HG02852 (cell line): Measurements from ENCODE around the gene C3orf70.
A peak's percentile ranks its signal among the peaks of the same experiment; 100 is the strongest.

Experiments
- ATAC-seq: cut with Tn5 transposase; IDR thresholded peaks from one replicate; pipeline ENCODE4 v1.9.1; 2021; ENCODE audit warnings: mild to moderate bottlenecking, moderate library complexity; ENCODE audit not compliant: unreplicated experiment

Gene C3orf70, protein sequence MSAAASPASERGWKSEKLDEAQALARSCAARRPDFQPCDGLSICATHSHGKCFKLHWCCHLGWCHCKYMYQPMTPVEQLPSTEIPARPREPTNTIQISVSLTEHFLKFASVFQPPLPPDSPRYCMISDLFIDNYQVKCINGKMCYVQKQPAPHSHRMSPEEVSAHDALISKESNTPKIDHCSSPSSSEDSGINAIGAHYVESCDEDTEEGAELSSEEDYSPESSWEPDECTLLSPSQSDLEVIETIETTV

GRCh38 chr3:185152410-185153170, at the start of gene C3orf70:
Gene C3orf70 (minus strand): TSS chr3:185153060. CDS start chr3:185152823, 237 bp downstream.
- ATAC-seq: no peak

GRCh38 chr3:185200639-185201038, 47.8 kb upstream of the C3orf70 start:
- no peak for ATAC-seq

GRCh38 chr3:185199671-185200070, 46.8 kb upstream of the C3orf70 start:
- no peak for ATAC-seq

GRCh38 chr3:185199206-185199605, 46.3 kb upstream of the C3orf70 start:
- ATAC-seq: no peak

GRCh38 chr3:185197068-185197467, 44.2 kb upstream of the C3orf70 start:
- ATAC-seq: no peak

- no peak for ATAC-seq
Measured at GRCh38 chr3:185195652-185196051, 42.8 kb upstream of the C3orf70 start.

DNA sequence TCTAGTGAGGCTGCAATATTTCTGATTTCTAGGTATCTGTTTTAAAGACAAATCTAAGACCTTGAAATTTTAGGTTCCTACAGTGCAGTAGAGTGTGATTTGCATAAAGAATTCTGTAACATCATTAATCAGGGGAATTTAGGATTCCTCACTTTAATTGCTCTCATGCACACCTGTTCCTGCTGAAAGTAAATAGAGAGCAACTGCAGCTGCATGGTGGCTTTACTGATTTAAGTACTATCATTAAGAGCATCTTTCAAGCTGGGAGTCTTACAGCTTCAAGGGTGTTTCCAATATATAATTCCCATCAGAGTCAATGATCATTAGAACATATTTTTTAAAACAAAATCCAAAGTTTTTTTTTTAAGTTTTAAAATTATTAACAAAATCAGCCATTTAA, 36.0 kb upstream of the C3orf70 start:
- no peak for ATAC-seq

GRCh38 chr3:185187391-185187790, 34.5 kb upstream of the C3orf70 start:
- ATAC-seq: no peak

DNA sequence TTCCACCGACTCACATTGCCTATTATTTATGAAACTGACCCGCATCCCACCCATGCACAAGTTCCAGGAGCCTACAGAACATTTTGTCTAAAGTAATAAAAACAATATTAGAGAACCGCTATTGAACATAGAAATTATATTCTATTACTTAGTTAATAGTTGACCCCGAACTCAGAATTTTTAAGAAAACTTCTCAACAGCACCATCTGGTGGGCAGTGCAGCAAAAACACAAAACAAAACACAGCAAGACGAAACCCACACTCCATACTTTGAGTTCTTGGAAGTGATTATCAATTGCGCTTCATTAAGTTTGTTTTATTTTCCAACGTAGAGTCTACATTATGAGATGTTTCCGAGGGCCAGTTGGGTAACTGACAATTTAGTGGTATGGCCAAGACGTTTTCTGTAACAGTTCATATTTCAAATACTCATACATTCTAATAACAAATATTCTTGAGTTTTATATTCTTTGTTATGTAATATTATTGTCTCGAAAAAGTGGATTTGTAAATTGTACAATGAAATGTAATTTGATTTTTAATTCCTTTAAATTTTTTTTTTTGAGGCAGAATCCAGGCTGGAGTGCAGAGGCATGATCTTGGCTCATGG, 24.0 kb upstream of the C3orf70 start:
- no peak for ATAC-seq

- ATAC-seq: peak; percentile 75
Measured at GRCh38 chr3:185175370-185175987, 22.6 kb upstream of the C3orf70 start.

DNA sequence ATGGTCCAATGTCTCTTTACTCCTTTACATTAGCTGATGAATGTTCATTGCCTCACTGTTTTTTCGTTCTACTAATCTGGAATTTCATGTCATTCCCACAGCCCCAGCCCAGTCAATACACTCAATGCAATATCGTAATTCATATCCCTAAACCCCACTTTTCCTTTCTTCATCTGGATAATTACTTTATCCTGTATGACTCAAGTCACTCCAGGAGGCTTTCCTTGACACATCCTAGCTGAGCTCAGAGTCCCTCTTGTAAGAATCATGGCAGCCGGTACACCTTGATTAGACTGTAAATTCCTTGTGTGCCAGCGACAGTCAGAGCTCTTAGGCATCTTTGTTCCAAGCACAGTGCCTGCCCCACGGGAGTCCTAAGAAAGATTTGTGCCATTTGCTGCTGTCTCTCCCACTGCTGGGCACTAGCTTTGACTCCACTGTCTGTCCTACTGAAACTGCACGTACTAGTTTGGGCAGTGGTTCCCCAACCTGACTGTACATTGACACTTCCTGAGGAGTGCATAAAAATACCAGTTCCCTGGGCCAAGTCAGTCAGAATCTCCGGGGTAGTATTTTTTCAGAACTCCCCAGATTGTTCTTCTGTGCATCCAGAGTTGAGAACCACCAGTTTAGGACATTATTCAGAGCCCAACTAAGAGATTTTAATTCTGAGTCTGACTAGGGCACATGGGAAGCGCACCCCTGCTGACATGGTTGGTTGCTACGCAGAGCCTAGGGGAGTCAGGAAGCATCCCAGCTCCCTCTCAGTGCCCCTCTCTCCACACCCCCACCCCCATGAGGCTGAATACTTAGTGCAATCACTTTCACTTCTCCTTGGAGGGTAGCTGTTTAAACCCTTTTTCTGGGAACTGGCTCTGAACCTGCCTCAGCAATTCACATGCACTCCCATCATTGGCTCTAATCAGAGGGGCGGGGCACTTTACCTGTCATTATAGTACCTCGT, 19.5 kb upstream of the C3orf70 start:
- no peak for ATAC-seq

DNA sequence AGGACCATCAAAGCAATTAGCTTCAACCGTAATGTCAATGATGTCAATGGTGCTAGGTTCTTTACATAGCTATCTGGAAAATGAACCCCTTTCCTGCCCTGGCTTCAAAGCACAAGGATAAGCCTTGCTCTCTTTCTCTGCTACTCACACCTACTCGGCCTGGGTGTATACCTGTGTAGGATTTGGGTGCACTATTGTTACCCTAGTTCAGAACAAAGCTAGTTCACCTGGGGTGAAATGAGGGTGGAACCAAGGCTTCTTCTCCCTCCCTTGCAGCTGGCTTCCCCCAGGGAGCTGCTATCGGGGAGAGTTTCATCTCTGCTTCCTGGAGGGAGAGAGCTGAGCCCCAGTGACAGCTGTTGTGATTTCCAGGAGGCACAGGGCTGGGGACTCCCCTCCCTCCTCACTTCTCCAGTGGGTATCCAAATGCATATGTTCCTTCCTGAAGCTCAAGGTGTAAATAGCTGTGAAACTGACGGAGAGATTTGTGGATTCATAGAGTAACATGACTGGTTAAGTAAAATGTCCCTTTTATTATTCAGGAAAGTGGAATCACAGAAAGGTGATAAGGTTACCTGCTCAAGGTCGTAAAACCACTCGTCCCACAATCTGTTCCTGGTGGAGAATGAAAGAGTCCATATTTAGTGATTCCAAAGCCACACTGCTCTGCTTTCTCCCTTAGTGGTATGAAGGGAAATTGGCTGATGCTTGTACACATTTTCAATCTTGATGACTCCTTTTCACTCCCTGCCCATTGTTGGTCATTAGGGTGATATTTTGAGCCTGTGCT, 11.8 kb upstream of the C3orf70 start:
- ATAC-seq: no peak

DNA sequence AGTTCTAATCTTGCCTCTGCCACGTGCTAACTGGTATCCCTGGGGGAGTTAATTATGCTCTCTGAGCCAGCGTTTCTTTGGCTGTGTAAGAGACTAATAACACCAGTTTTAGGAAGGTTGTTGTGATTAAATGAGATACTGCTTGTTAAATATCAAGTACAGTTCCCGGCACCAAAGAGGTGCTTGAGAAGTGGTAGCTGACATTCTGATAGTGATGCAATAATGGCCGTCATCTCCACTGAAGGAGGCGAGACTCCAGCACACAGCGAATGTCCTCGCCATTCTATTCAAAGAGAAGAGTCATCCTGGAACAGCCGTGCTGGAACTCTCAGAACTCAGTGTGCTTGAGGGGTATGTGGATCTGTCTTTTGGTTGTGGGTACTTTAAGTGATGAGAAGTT, 9.8 kb upstream of the C3orf70 start:
- ATAC-seq: no peak

DNA sequence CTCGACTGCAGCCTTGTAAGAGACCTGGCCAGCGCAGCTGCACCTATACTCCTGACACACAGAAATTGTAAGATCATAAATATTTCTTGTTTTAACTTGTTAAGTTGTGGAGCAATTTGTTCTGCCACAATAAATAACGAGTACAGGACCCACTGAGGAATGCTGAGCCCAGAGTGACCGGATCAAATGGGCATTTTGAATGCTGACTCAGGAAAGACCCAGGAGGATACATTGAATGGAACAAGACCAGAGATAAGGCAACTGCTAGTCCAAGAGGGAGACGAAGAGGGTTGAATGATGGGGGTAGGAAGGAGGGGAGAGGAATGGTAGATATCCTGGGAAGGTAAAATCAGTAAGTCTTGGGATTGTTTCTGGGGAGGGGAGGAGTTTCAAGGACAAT, 8.9 kb upstream of the C3orf70 start:
- no peak for ATAC-seq

DNA sequence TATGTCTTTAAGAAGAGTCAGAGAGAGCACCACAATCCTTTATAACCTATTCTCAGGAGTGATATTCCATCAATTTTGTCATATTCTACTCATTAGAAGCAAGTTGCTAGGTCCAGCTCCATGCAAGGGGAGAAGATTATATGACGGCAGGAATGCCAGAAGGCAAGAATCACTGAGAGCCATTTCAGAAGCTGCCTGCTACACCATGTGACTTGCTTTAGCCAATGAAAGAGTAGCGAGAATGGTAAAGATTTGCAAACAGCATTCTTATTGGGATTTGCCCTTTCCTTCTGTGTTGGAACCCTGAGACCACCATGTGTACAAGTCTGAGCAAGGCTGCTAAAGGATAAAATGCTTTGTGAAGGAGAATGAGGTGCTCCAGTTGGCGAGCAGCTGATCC, 4.5 kb upstream of the C3orf70 start:
- ATAC-seq: no peak

DNA sequence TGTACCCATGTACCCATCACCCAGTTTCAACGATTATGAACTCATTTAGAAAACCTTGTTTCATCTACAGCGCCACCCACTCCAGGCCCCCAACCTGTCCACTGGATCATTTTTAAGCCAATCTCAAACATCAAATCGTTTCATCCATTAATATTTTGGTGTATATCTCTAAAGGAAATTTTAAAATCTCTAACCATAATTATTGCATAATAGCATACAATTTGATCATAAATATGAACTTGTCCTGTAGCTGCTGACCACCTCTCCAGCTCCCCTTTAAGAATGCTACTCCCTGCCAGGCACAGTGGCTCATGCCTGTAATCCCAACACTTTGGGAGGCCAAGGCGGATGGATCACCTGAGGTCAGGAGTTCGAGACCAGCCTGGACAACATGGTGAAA, 2.8 kb upstream of the C3orf70 start:
- ATAC-seq: no peak

DNA sequence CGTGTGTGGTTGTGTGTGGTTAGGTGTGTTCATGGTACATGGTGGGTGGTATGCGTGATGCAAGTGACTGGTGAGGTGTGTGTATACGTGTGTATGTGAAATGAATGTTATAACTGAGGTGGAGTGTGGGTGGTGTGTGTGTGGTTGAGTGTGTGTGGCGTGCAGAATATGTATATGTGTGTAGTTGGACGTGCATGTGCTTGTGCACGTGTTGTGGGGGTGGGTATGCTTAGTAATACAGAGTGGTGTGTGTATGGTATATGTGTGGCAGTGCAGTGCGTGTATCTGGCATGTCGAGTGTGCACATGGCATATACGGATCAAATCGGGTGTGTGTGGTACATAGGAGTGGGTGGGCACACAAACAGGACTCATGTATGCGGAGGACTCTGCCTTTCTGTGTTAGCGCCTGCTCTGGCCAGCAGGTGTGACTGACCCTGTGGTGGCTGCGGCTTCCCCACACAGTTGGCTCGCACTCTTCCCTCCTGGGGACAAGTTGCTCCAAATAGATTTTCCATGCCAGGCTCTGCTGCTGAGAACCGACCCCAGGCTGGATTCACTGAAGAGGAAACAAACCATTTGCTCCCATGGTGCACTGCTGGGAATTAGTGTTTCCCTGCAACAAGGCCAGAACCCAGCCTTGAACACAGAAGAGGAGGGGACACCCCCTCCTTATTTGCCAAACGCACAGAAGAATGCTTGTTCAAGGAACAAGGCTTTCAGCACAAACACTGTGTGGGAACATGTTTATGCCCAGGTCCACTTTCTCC, 1.2 kb upstream of the C3orf70 start:
- ATAC-seq: no peak

- no peak for ATAC-seq
Measured at GRCh38 chr3:185153171-185153771, 411 bp upstream of the C3orf70 start.
